ENCODE data around the gene MRI1. TPM values are rescaled to one million over a fixed set of nuclear protein-coding genes. Genes with fewer than 3 reads are reported as not detected.

The MRI1 gene
- total RNA-seq, 2 experiments from 2014 or later = 37.1 to 40.8 TPM

- ChIA-PET POLR2A (interaction anchor here (1.0 to 2.9 kb wide), 3 partner anchors 11 to 12 kb away, joined by 3 to 18 read pairs (median 5); partner anchors contain the start of gene C19orf53), CTCF (no interaction called here)
- Mint-ChIP-seq H3K27ac (no peak overlapping the region), H3K9me3 (no peaks in the 10 kb centered on the region), H3K4me3 (no peak overlapping the region), H3K4me1 (ENCODE audit: low read depth) (peaks cover 11% of the 10 kb centered on the region), H3K27me3 (no peaks in the 10 kb centered on the region), H3K36me3 (ENCODE audit: low read depth) (peaks cover 31% of the 10 kb centered on the region)
- intact Hi-C loops (cut with micrococcal nuclease) = no loop called here
- TF ChIP-seq CTCF (IDR thresholded peaks at IDR 0.05) = no peak
- ATAC-seq = no peak
- no peak for DNase-seq
Observed at GRCh38 chr19:13762635-13763235, 1.6 kb upstream of the MRI1 start.

- H3K4me1 Mint-ChIP-seq (ENCODE audit: low read depth) = peaks cover 11% of the 10 kb centered on the region
- POLR2A ChIA-PET = interaction anchor here (1.2 to 2.9 kb wide), 2 partner anchors 11 to 12 kb away, joined by 5 to 18 read pairs; partner anchors contain the start of gene C19orf53
- H3K36me3 Mint-ChIP-seq (ENCODE audit: low read depth) = peaks cover 30% of the 10 kb centered on the region
- CTCF ChIA-PET = interaction anchor here (1.4 kb wide), 1 partner anchor 11 kb away, joined by 4 read pairs; the partner anchor contains the start of gene C19orf53
- TF ChIP-seq CTCF (IDR thresholded peaks at IDR 0.05) = no peak
- no peaks in the 10 kb centered on the region for H3K9me3 Mint-ChIP-seq
- no peak for ATAC-seq
- H3K4me3 Mint-ChIP-seq = peak overlapping the region; percentile 84
- intact Hi-C loops (cut with micrococcal nuclease) = no loop called here
- peak overlapping the region; percentile 61 for H3K27ac Mint-ChIP-seq
- no peak for DNase-seq
- no peaks in the 10 kb centered on the region for H3K27me3 Mint-ChIP-seq
Observed at GRCh38 chr19:13763265-13763664, 1.1 kb upstream of the MRI1 start.

GRCh38 chr19:13764821-13765394 lies 586 bp downstream of the MRI1 start:
- Mint-ChIP-seq H3K4me3 (peak overlapping the region; percentile 84), H3K4me1 (ENCODE audit: low read depth) (peaks cover 11% of the 10 kb centered on the region), H3K27me3 (no peaks in the 10 kb centered on the region), H3K9me3 (no peaks in the 10 kb centered on the region), H3K36me3 (ENCODE audit: low read depth) (peaks cover 31% of the 10 kb centered on the region), H3K27ac (peak overlapping the region; percentile 74)
- intact Hi-C loops (cut with micrococcal nuclease) = no loop called here
- ChIA-PET CTCF (interaction anchor here (1.0 to 1.4 kb wide), 2 partner anchors 9 to 33 kb away, joined by 3 to 4 read pairs; partner anchors contain the start of gene C19orf53), POLR2A (interaction anchor here (1.4 to 2.9 kb wide), 2 partner anchors 9 to 17 kb away, joined by 10 to 18 read pairs; partner anchors contain the start of gene C19orf53)
- TF ChIP-seq CTCF (IDR thresholded peaks at IDR 0.05) = no peak
- DNase-seq = peak; percentile 52
- ATAC-seq = peak; percentile 58

- ChIA-PET CTCF (interaction anchor here (1.2 kb wide), 1 partner anchor 97 kb away, joined by 3 read pairs; no protein-coding TSS in a partner anchor), POLR2A (interaction anchor here (1.4 to 2.9 kb wide), 2 partner anchors 8 to 18 kb away, joined by 10 to 18 read pairs; partner anchors contain the start of gene C19orf53)
- DNase-seq (no peak), ATAC-seq (no peak)
- intact Hi-C loops (cut with micrococcal nuclease) = no loop called here
- no peak for TF ChIP-seq CTCF (IDR thresholded peaks at IDR 0.05)
- Mint-ChIP-seq H3K4me3 (peak overlapping the region; percentile 84), H3K27ac (peak overlapping the region; percentile 74), H3K27me3 (no peaks in the 10 kb centered on the region), H3K9me3 (no peaks in the 10 kb centered on the region), H3K36me3 (ENCODE audit: low read depth) (peaks cover 33% of the 10 kb centered on the region), H3K4me1 (ENCODE audit: low read depth) (peaks cover 11% of the 10 kb centered on the region)
Observed at GRCh38 chr19:13765395-13766094, 1.2 kb downstream of the MRI1 start.
